HG03378 (cell line): ENCODE results near the gene UBR4.
"Not testable (repeated sequence)": the region's sequence is repeated elsewhere in the genome, so short reads cannot be mapped to it uniquely, and the experiment has no call there.

Experiments used
- ATAC-seq: cut with Tn5 transposase; IDR thresholded peaks from one replicate; pipeline ENCODE4 v1.9.1; 2021; ENCODE audit warnings: mild to moderate bottlenecking, moderate library complexity; ENCODE audit not compliant: unreplicated experiment

UBR4 gene

DNA sequence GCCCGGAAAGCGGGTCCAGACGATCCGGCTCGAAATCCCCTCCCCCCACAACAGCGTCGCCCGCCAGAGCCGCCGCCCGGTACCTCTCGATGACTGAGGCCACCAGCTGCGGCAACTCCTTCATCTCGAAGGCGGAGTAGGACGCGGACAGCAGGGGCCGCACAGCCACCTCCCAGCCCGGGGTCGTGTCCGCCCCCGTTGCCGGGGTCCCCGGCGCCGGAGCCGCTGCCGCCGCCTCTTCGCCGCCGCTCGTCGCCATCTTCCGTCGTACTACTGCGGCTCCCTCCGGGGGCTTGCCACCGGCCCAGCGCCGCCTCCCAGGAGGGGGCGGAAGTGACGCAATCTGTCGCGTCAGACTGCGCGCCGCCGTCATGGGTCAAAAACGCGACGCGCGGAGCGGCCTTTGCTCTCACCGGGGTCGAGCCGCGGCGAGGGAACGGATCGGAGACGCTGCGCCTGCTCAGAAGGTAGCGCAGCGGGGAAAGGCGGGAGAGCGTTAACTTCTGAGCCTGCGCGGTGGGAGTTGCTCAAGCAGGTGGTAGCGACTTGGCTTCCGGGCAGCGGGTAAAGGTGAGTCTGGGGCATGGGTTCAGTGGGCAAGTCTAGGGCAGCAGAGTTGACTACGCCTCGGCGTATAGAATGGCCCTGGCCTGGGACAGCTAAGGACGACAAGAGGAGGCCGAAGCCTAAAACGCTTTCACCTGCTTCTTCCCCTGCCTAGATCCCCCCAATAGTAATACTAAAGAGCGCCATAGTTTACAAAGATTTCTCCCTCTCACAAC is at the start of gene UBR4:
Gene UBR4 (minus strand): TSS at position 277 of the 782 bp plus-strand sequence. CDS start 18 bp downstream, at position 259.
- peak; percentile 62 for ATAC-seq

DNA sequence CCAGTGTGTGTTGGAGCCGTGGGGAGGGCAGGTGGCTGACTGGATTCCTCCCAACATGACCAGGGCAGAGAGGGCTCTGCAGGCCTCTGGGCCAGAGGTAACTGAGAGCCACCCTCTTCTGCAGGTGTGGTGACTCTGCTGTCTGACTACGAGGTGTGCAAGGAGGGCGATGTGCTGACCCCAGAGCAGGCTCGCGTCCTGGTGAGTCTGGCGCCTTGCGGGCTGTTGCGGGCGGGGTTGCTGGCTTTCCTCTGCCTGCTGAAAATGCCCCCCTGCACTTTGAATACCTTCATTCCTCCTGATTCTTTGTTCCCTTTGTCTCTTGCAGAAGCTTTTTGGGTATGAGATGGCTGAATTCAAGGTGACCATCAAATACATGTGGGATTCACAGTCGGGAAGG is 48.3 kb upstream of the UBR4 start:
- no peak for ATAC-seq

DNA sequence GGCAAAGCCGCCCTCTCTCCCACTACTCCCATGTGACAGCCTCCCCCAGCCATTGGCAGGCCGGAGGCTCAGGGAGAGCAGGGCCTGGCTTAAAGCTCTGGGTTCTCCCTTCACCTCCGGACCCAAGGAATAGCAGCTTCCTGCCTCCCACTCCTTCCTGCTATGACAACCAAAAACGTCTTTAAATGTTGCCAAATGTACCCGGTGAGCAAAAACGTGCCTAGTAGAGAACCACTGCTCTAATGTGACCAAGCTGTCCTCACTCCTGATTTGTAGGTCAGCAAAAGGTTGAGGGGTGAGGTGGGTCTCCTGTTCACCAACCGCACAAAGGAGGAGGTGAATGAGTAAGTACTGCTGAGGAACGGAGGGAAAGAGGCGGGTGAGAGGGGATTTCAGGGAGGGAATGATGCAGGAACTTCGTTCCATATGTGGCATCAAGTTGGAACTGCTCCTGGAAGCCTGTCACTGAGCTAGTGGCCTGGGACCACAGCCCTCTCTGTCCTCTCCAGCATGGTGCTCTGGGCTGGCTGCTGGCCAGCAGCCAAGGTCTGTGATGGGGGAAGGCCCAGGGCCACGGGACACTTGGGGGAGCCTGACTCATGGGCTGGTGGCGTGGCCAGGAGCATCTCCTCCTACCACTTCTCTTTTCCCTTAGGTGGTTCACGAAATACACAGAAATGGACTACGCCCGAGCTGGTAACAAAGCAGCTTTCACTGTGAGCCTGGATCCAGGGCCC is 47.3 kb upstream of the UBR4 start:
- no peak for ATAC-seq

DNA sequence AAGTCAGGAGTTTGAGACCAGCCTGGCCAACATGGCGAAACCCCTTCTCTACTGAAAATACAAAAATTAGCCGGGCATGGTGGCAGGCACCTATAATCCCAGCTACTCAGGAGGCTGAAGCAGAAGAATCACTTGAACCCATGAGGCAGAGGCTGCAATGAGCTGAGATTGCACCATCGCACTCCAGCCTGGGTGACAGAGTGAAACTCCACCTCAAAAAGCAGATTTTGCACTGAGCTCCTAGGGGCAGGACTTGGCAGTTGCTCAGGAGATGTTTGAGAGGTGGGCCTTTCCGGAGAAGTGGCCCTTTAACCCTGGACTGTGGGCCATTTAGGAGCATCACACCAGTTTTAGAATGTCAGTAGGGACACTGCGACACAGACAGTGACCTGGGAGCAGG is 46.2 kb upstream of the UBR4 start:
- ATAC-seq = not testable (repeated sequence)

DNA sequence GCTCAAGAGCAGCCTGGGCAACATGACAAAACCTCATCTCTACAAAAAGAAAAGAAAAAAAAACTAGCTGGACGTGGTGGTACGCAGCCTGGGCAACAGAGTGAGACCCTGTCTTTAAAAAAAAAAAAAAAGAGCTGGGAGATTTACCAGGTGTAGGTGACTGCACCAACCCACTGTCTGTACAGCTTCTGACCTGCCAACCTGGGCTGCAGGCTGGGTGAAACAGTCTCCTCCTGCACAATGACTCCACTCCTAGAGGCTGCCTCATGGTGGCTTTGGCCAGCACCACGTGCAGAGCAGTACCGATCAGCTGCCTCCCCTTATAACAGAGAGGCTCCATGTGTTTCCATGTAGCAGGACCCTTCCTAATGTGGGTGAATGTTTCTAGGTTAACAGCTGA is 45.2 kb upstream of the UBR4 start:
- no peak for ATAC-seq

DNA sequence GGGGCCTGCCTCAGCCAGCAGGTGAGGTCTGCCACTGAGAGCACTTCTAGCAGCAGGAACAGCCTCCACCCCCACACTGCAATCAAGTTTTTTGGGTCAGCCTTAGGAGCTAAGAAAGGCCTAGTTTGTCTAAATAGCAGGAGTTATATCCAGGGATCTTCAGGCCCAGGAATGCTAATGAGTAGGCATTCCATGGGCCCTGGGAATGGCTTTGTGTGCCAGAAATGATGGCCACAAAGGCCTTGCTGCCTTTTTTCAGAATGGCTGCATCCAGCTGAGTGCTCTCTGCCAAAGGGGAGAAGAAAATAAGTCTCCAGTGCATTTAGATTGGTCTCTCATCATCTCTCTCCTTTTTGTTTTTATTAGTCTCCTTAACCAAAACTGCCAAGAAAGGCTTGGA is 44.4 kb upstream of the UBR4 start:
- ATAC-seq = no peak

DNA sequence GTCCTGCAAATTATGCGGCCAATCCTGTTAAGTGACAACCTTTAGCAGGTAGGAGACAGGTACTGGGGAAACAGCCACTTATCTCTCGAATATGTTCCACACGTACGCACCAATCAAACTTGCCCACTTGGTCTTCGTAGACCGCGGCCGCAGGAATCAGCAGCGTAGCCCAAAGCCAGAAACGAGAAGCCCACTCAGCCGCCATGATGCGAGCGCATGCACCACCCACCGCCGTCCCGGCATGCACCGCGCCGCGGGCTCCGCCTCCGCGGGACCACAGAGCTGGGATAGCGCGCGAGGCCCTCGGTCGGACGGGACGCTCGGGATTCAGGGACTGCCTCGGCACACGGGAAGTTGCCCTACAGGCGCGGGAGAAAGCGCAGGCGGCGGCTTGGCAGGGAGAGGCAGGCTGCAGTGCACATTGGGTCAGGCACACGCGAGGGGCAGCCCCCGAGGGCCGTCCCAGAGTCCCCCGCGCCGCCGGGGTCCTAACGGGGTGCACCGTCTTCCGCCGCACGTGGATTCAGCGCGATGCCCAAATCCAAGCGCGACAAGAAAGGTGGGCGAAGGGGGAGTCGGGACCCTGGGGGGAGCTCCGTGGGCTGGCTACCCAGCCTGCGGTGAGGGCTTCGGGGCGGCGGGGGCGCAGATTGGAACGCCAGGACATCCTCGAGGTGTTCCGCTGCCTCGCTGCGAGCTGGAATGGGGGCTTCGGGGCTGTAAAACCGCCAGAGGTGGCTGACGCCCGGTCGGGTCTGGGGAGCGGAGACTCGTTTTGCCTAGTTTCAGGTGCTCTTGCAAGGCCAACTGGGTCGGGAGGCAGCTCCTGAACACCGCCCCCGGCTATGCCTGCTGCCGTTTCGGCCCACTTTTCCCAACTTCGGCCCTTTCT is 41.5 kb upstream of the UBR4 start, which contains the start of the genes EMC1 and MRTO4:
Gene EMC1 (minus strand): TSS at position 220 of the 892 bp plus-strand sequence. CDS start 15 bp downstream, at position 205.
Gene MRTO4 (plus strand): TSS at position 501 of the 892 bp plus-strand sequence. CDS start 31 bp downstream, at position 532.
- ATAC-seq = peak; percentile 71

DNA sequence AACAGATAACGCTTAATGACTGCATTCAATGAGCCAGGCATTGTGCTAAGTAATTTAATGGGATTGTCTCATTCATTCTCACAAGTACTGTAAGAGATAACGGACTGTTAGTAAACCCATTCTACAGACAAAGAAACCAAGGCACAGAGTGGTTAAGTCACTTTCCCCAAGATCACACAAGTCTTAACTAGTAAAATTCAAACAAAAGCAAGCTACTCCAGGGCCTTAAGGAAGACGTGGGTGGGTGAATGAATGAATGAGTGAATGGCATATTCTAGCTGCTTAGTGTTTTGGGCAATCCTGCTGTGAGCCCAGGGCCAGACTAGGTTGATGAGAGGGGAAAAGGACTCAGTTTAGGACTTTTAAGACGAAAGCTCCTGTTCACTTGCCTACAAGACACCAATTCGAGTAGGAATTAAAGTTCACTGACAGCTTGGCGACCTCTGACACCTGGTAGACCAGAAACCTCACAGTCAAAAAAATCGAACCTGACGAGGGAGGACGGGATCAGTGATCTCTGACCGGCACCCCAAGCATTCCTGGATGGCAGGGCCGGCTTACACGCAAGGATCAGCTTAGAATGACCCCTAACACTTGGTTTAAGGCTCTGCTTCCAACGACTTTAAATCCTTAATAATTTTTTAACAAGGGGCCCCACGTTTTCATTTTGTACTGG is 40.7 kb upstream of the UBR4 start:
- ATAC-seq = no peak

DNA sequence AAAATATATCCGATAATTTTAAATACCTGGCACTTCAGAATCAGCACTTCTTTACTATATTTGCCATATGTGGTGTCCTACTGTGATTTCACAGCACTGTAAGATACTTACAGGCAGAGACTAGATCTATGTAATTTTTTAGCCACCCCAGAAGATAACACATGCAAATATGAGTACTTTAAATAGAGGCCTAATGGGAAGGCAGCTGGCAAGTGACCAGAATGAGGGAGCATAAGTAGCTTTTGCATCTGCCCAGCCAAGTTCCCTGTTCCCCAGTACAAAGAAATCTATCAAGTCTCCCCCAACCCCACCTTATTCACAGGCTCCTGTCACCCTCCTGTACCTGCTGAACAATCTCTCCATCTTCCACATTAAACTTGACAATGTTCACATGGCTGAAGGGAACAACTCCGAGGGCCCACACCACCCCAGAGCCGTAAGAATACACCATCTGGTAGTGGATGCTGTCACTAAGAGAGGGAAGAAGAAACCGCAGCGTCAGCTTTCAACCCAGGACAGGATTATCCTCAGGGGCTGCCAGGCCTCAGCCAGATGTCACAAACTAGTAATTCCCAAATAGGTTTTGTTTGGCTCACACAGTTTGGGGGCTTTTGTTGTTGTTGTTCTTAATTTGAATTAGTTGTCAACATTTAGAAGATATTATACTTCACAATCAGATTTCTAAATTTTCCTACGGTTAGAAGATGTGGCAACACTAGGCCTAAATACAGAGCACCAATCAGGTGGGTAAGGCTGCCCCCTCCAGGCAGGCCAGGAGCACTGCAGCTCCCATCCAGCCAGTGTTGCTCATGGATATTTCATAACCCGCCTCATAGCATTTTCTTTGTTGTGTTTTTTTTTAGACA is 30.8 kb upstream of the UBR4 start:
- no peak for ATAC-seq

DNA sequence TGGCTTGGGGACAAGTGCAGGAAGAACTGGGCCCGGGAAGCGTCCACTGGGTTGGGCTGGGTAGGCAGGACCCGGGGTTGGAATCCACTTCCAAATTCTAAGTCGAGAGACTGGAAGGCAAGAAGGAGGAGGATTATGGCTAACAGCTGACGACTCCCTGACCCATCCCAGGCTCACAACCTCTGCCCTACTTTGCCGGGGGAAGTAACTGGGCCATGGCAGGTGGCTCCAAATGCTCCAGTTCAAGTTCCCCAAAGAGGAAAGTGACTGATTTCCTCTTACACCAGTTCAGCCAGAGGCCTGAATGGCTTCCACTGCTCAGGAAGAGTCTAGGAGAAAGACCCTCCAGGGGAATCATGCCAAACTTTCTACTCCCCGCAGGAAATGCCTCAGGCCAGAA is 29.8 kb upstream of the UBR4 start:
- ATAC-seq = no peak

DNA sequence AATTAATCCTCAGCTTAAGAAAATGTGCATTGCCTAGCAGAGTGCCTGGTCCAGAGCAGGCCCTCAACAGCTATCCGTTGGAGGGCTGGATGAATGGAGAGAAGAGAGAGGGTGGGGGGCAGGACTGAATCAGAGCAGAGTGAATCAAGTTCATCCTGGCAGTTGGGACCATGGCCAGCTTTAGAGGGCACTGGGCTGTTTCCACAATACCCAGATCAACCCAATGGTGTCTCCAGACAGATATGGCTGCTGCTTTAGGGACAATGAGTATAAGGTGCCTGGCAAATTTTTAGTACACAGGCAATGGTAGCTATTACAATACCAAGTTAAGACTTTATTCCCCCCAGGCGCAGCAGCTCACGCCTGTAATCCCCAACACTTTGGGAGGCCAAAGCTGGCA is 24.2 kb upstream of the UBR4 start:
- ATAC-seq = no peak

DNA sequence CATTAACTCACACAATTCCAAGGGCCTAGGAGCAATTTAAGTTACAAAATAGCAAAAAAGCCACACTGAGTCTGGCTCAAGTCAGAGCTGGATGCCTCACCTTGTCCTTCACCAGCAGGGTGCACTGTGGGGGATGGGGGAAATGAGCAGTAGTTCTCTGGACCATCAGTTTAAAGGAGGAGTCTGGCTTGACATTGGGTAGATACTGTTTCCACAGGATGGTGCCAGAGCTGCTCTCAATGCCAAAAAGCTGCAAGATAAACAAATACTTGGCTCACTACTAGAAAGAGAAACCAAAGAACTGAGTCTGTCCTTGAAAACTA is 22.4 kb upstream of the UBR4 start:
- ATAC-seq = no peak

DNA sequence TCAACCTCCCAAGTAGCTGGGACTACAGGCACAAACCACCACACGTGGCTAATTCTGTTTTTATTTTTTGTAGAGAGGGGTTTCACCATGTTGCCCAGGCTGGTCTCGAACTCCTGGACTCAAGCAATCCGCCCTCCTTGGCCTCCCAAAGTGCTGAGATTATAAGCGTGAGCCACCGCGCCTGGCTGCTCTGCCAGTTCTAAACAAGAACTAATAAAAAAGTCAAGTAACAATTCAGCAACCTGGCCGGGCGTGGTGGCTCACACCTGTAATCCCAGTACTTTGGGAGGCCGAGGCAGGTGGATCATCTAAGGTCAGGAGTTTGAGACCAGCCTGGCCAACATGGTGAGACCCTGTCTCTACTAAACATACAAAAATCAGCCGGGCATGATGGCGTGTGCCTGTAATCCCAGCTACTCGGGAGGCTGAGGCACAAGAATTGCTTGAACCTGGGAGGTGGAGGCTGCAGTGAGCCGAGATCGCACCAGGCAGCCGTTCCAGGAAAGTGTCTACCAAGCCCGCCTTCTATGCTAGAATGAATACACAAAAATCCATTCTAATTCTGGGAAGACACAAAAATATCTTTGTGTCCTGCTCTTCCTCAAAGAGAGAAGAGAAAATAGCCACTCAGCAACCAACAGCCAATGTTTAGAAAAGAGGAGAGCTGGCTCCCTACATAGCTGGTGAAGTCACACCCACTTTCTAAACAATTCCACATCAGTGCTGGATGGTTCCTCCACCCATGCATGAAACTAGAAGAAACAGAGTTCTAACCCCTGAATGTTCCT is 21.9 kb upstream of the UBR4 start:
- not testable (repeated sequence) for ATAC-seq

DNA sequence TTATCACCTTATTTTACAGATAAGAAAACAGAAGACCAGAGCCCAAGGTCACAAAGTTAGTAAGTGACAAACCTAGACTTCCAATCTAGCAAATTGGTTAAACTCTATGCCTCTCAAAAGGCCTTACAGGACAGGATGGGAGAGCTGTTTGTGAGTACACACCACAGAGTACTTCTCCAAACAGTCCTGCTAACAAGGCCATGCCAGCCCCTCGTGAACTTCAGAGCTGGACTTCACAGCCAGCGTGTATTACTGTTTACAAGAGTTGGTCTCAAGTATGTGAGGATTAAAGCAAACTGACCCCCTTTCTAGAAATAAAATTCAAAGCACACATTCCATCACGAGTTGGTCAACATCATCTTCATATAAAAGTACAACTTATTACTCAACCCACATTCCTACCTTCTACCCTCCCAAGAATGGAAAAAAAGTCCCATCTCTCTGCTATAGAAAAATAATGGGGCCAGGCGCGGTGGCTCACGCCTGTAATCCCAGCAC is 19.8 kb upstream of the UBR4 start:
- ATAC-seq = no peak

DNA sequence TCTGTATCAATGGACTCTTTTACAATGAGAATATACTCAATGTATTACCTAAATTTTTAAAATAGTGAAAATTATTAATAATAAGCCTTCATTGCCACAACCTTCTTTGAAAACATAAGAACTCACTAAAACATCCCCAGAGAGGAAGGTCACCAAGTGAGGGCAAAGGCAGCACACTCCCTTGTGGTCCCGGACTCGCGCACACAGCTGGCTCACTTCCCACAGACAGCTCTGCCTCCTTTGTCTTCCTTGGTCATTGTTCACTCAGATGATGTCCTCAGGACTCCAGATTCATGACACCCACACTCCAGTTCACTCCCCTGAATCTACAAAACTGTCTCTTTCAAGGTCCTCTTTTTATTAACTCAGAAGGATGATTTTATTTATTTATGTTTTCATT is 19.2 kb upstream of the UBR4 start:
- no peak for ATAC-seq

DNA sequence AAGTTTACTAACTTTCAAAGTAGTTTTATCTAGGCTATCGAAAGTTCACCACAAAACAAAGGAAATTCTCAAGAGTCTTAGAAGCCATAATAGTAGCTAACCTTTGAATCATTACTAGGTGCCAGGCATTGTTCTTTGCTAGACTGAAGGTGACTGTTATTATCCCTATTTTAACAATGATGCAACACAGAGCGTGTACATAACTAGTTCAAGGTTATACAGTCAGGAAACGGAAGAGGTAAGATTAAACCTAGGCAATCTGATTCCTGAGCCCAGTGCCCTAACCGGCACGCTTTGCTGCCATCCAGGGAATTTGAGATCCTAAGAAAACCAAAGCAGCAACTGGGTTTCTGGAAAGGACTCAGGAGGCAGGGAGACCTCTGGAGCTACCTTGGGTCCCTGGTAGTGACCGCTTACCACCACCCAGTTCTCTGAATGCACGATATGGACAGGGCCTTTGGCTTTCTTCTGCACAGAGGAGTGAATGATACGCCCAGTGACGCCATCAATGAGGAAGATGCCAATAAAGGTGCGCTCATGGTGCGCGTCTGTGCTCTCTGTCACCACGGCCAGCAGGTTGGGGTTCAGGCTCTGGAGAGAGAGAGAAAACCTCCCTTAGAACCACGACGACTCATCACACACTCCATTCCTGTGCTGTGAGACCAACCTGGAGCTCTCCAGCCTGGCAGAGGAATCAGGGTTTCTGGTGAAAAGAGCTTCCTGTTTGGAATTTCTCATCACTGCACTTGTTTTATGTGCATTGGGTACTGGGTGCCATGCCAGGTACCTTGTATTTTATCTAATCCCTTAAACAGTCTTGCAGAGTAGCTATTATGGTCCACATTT is 13.1 kb upstream of the UBR4 start:
- no peak for ATAC-seq

DNA sequence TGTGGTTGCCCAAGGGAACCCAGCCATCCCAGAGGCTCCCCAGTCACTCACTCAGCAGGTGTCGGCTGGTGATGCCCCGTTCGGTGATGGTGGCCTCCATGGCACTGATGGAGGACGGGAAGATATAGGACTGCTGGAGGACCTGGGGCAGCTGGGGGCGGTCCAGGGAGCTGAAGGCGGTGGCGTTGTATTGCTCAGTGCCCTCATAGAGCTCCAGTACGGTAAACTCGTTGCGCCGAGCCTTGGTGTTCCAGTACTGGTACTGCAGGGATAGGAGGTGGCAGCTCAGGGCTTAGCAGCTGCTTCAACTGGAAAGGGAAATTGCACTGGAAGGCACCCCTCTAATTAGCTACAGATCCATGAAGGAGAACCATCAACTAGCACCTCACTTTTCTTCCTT is 12.5 kb upstream of the UBR4 start:
- ATAC-seq = no peak

DNA sequence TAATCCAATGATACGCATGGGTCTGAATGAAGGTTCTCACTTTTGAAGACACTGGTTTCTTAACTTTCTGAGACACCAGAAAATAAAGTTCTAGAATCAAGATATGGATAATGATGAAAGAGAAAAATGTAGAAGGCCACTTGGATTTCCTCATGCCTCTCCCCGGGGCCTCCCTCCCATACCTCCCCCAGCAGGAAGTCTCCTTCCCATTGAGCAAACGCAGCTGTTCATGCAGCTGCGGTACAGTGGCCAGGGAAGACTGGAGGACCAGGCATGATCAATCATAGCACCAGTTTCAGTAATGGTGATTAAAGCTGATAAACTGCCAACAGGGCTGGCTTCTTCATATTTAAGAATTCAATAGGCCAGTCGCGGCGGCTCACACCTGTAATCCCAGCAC is 10.9 kb upstream of the UBR4 start:
- ATAC-seq = no peak
